GM12872 (cell line): ENCODE results near the gene MALRD1.

Experiments
- TF ChIP-seq, protein P1 (sequence below): IDR thresholded peaks from 3 replicates; pipeline ENCODE4 v1.5.1; 2011; ENCODE audit warnings: low read depth, mild to moderate bottlenecking, low read length, moderate library complexity; ENCODE audit not compliant: insufficient read depth

MALRD1 gene

GRCh38 chr10:19024611-19025010 is 24.0 kb upstream of the MALRD1 start:
- TF ChIP-seq, protein P1, sequence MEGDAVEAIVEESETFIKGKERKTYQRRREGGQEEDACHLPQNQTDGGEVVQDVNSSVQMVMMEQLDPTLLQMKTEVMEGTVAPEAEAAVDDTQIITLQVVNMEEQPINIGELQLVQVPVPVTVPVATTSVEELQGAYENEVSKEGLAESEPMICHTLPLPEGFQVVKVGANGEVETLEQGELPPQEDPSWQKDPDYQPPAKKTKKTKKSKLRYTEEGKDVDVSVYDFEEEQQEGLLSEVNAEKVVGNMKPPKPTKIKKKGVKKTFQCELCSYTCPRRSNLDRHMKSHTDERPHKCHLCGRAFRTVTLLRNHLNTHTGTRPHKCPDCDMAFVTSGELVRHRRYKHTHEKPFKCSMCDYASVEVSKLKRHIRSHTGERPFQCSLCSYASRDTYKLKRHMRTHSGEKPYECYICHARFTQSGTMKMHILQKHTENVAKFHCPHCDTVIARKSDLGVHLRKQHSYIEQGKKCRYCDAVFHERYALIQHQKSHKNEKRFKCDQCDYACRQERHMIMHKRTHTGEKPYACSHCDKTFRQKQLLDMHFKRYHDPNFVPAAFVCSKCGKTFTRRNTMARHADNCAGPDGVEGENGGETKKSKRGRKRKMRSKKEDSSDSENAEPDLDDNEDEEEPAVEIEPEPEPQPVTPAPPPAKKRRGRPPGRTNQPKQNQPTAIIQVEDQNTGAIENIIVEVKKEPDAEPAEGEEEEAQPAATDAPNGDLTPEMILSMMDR = no peak

DNA sequence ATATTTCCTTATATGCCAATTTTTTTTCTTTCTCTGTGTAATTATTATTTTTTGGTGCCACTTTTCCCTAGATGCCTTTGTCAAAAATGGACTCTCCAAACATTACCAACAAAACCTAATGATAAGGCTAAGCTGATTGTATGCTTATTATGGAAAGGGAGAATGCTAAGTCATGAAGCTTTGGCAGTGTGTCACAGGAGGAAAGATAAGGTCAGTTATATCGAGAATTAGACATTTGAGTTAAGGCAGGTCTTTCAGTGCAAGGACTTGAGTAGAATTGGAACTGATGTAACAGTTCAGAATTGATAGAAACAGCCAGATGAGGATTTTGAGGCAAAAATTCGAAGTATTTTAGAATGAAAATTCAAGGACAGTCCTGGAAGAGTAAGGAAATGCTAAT is 16.8 kb upstream of the MALRD1 start:
- TF ChIP-seq, protein P1 = no peak

DNA sequence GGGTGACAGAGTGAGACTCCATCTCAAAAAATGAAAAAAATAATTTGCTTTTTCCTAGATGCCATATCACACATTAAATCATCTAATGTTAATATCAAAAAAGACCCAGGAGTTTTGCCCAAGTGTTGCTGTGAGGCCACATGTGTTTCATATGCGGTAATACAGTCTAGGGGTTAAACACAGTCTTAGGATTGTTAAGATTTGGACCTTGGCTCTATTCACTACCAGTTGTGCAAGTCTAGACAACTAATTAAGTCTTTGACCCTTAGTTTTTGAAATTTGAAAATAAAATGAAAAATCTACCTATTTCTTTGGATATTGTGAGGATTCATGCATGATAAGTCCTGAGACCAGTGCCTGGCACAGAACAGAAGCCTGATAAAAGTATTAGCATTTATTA is 14.9 kb upstream of the MALRD1 start:
- TF ChIP-seq, protein P1 = no peak

GRCh38 chr10:19041171-19041570 is 7.4 kb upstream of the MALRD1 start:
- TF ChIP-seq, protein P1 = no peak

- TF ChIP-seq, protein P1 = no peak
These were observed 5.2 kb upstream of the MALRD1 start for GRCh38 chr10:19043431-19043830.

GRCh38 chr10:19046679-19047078 is 1.9 kb upstream of the MALRD1 start:
- TF ChIP-seq, protein P1 = no peak

DNA sequence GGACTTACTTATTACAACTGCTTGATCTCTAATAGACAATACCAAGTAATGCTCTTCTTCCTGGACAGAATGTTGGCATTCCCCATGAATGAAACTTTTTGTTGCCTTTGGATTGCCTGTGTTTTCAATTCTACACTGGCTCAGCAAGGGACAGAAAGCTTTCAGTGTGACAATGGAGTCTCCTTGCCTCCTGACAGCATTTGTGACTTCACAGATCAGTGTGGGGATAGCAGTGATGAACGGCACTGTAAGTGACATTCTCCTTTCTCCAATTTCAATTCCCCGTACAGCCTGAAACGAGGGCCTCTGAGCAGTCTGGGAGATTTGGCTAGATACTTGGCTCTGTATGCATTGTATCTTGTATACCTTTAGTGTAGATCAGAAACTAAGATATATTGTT is 290 bp downstream of the MALRD1 start:
- TF ChIP-seq, protein P1 = no peak

GRCh38 chr10:19049567-19049966 is 966 bp downstream of the MALRD1 start:
- TF ChIP-seq, protein P1 = no peak
